Muscle of arm (tissue), 12 donors: ENCODE results near the gene TLCD2. TPM values are rescaled to one million over a fixed set of nuclear protein-coding genes. Genes with fewer than 3 reads are reported as not detected.
"Not testable (repeated sequence)": the region's sequence is repeated elsewhere in the genome, so short reads cannot be mapped to it uniquely, and the experiment has no call there.

Experiments used
- DNase-seq: peaks from one replicate; pipeline ENCODE4 v3.0.0-alpha.2; 2013
- polyA plus RNA-seq, 12 donors: library from polyadenylated mRNA; unstranded; fragments of 120-200 nt; gene quantifications; one replicate each; pipeline ENCODE4 v1.2.1, GENCODE V29; 2013; ENCODE audit not compliant: insufficient read length in 12 of 12

The TLCD2 gene
- polyA plus RNA-seq, 12 donors = 3.5 to 12.2 (median 5.3) TPM; not detected in 1

GRCh38 chr17:1736348-1737281, 26.4 kb upstream of the TLCD2 start:
- DNase-seq = no peak

GRCh38 chr17:1735834-1736347, 25.7 kb upstream of the TLCD2 start:
- no peak for DNase-seq

GRCh38 chr17:1735418-1735817, 25.2 kb upstream of the TLCD2 start:
- DNase-seq = no peak

- DNase-seq = no peak
Measured at GRCh38 chr17:1733759-1734158, 23.6 kb upstream of the TLCD2 start.

- no peak for DNase-seq
Measured at GRCh38 chr17:1732833-1733321, 22.7 kb upstream of the TLCD2 start.

- no peak for DNase-seq
Measured at GRCh38 chr17:1732241-1732832, 22.2 kb upstream of the TLCD2 start.

GRCh38 chr17:1731194-1731506, 21.0 kb upstream of the TLCD2 start:
- no peak for DNase-seq

- DNase-seq = peak; percentile 87
Measured at GRCh38 chr17:1730326-1731193, 20.4 kb upstream of the TLCD2 start.

GRCh38 chr17:1729966-1730325, 19.8 kb upstream of the TLCD2 start:
- DNase-seq = no peak

GRCh38 chr17:1727876-1728630, 17.9 kb upstream of the TLCD2 start:
- DNase-seq = no peak

- DNase-seq = no peak
Measured at GRCh38 chr17:1727258-1727789, 17.1 kb upstream of the TLCD2 start.

GRCh38 chr17:1726626-1727257, 16.6 kb upstream of the TLCD2 start:
- DNase-seq = no peak

GRCh38 chr17:1725642-1726511, 15.7 kb upstream of the TLCD2 start:
- DNase-seq = no peak

GRCh38 chr17:1724869-1725641, 14.9 kb upstream of the TLCD2 start:
- no peak for DNase-seq

- DNase-seq = peak; percentile 89
Measured at GRCh38 chr17:1724351-1724868, 14.2 kb upstream of the TLCD2 start, which contains the start of gene WDR81. Gene WDR81, plus strand, starts transcription at chr17:1724704. Its CDS starts 256 bp downstream, at chr17:1724960.

- not testable (repeated sequence) for DNase-seq
Measured at GRCh38 chr17:1722022-1722421, 11.8 kb upstream of the TLCD2 start.

- peak; percentile 62 for DNase-seq
Measured at GRCh38 chr17:1720856-1721386, 10.7 kb upstream of the TLCD2 start.
